Measurements from ENCODE around the gene INTS7.

DNA sequence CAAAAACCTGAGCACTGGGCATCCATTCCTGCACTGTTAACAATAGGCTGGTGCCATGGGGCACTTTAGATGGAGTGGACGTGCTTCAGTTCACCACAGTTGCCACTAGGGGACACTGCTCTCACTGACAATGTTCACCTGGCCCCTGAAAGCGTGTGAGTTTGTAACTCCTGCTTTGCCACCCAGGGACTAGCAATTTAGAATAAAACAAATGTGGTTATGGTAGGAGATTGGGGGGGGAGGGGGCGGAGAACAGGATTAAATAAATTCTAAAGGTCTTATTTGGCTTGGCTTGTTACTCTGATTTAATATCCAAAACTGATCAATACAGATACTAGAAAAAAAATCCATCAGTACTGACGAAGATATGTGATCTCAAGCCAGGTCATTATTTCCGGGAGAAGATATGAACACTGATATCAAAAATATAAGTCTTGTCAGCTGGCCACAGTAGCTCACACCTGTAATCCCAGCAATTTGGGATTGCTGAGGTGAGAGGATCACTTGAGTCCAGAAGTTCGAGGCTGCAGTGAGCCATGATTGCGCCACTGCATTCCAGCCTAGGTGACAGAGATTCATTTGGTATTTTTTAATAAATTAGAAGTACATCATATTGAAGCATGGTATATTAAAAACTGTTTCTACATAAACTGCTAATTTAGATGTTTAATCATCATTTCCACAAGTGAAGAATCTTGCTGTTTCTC, 23.2 kb downstream of the INTS7 start:
- TF ChIP-seq, protein P1, sequence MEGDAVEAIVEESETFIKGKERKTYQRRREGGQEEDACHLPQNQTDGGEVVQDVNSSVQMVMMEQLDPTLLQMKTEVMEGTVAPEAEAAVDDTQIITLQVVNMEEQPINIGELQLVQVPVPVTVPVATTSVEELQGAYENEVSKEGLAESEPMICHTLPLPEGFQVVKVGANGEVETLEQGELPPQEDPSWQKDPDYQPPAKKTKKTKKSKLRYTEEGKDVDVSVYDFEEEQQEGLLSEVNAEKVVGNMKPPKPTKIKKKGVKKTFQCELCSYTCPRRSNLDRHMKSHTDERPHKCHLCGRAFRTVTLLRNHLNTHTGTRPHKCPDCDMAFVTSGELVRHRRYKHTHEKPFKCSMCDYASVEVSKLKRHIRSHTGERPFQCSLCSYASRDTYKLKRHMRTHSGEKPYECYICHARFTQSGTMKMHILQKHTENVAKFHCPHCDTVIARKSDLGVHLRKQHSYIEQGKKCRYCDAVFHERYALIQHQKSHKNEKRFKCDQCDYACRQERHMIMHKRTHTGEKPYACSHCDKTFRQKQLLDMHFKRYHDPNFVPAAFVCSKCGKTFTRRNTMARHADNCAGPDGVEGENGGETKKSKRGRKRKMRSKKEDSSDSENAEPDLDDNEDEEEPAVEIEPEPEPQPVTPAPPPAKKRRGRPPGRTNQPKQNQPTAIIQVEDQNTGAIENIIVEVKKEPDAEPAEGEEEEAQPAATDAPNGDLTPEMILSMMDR (IDR thresholded peaks at IDR 0.05 in 2 of 3, conservative IDR thresholded peaks at IDR 0.05 in 1 of 3; ENCODE audit: borderline replicate concordance in 1 of 3, insufficient read depth in 1 of 3, low read depth in 2 of 3, low read length in 2 of 3): peak; percentile 85 to 99 (median 96)
- TF ChIP-seq EZH2phosphoT487 (IDR thresholded peaks at IDR 0.05; ENCODE audit: borderline replicate concordance) (no peak), EZH2 (IDR thresholded peaks at IDR 0.05) (no peak), SIN3A (IDR thresholded peaks at IDR 0.05; ENCODE audit: low read depth) (no peak), POLR2A (IDR thresholded peaks at IDR 0.05; ENCODE audit: borderline replicate concordance, extremely low read depth, insufficient read depth, insufficient read length) (no peak), SRF (IDR thresholded peaks at IDR 0.05; ENCODE audit: low read depth) (no peak), ZFX (IDR thresholded peaks at IDR 0.05) (no peak), POLR2AphosphoS5 (IDR thresholded peaks at IDR 0.05; ENCODE audit: low read depth, low read length) (no peak), CEBPB (IDR thresholded peaks at IDR 0.05; ENCODE audit: low read depth) (peak; percentile 20; the same call in 1 of the 2 replicates)
- TF ChIP-seq, protein P2, sequence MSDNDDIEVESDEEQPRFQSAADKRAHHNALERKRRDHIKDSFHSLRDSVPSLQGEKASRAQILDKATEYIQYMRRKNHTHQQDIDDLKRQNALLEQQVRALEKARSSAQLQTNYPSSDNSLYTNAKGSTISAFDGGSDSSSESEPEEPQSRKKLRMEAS (IDR thresholded peaks at IDR 0.05): no peak
- TF ChIP-seq, protein P3, sequence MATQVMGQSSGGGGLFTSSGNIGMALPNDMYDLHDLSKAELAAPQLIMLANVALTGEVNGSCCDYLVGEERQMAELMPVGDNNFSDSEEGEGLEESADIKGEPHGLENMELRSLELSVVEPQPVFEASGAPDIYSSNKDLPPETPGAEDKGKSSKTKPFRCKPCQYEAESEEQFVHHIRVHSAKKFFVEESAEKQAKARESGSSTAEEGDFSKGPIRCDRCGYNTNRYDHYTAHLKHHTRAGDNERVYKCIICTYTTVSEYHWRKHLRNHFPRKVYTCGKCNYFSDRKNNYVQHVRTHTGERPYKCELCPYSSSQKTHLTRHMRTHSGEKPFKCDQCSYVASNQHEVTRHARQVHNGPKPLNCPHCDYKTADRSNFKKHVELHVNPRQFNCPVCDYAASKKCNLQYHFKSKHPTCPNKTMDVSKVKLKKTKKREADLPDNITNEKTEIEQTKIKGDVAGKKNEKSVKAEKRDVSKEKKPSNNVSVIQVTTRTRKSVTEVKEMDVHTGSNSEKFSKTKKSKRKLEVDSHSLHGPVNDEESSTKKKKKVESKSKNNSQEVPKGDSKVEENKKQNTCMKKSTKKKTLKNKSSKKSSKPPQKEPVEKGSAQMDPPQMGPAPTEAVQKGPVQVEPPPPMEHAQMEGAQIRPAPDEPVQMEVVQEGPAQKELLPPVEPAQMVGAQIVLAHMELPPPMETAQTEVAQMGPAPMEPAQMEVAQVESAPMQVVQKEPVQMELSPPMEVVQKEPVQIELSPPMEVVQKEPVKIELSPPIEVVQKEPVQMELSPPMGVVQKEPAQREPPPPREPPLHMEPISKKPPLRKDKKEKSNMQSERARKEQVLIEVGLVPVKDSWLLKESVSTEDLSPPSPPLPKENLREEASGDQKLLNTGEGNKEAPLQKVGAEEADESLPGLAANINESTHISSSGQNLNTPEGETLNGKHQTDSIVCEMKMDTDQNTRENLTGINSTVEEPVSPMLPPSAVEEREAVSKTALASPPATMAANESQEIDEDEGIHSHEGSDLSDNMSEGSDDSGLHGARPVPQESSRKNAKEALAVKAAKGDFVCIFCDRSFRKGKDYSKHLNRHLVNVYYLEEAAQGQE (IDR thresholded peaks at IDR 0.05; ENCODE audit: low read depth): no peak
